Fibroblast of upper back skin (primary cell): ENCODE measurements around the gene LYPLA2.
A peak's percentile ranks its signal among the peaks of the same experiment; 100 is the strongest.

Experiments used
- DNase-seq: peaks from one replicate; pipeline ENCODE4 v3.0.0-alpha.2; 2013

The LYPLA2 gene

GRCh38 chr1:23790696-23791515, at the start of gene LYPLA2:
LYPLA2 (plus strand) TSS chr1:23791145; CDS start chr1:23792683, 1,538 bp downstream.
- DNase-seq = peak; percentile 90

GRCh38 chr1:23741609-23742008, 49.3 kb upstream of the LYPLA2 start:
- no peak for DNase-seq

- DNase-seq = peak; percentile 12
These were observed 48.2 kb upstream of the LYPLA2 start for GRCh38 chr1:23742670-23743286.

GRCh38 chr1:23743287-23744152, 47.4 kb upstream of the LYPLA2 start, which contains the start of gene ELOA:
ELOA (plus strand) TSS chr1:23743471; CDS start chr1:23743504, 33 bp downstream.
- peak; percentile 58 for DNase-seq

- peak; percentile 40 for DNase-seq
These were observed 45.4 kb upstream of the LYPLA2 start for GRCh38 chr1:23745515-23745914.

GRCh38 chr1:23748016-23748415, 42.9 kb upstream of the LYPLA2 start:
- no peak for DNase-seq

- DNase-seq = peak; percentile 43
These were observed 39.7 kb upstream of the LYPLA2 start for GRCh38 chr1:23751050-23751814.

GRCh38 chr1:23751815-23752200, 39.1 kb upstream of the LYPLA2 start:
- no peak for DNase-seq

- no peak for DNase-seq
These were observed 38.0 kb upstream of the LYPLA2 start for GRCh38 chr1:23752909-23753308.

GRCh38 chr1:23756676-23757075, 34.3 kb upstream of the LYPLA2 start:
- peak; percentile 17 for DNase-seq

GRCh38 chr1:23757812-23758211, 33.1 kb upstream of the LYPLA2 start:
- DNase-seq = no peak

- no peak for DNase-seq
These were observed 31.7 kb upstream of the LYPLA2 start for GRCh38 chr1:23759277-23759676.

- DNase-seq = no peak
These were observed 27.8 kb upstream of the LYPLA2 start for GRCh38 chr1:23763041-23763577.

GRCh38 chr1:23768733-23769132, 22.2 kb upstream of the LYPLA2 start:
- no peak for DNase-seq

- DNase-seq = peak; percentile 73
These were observed 18.7 kb upstream of the LYPLA2 start for GRCh38 chr1:23772049-23772853.

- no peak for DNase-seq
These were observed 18.1 kb upstream of the LYPLA2 start for GRCh38 chr1:23772854-23773242.

GRCh38 chr1:23774174-23774880, 16.6 kb upstream of the LYPLA2 start:
- no peak for DNase-seq

- no peak for DNase-seq
These were observed 14.7 kb upstream of the LYPLA2 start for GRCh38 chr1:23776217-23776616.

- peak; percentile 77 for DNase-seq
These were observed 12.7 kb upstream of the LYPLA2 start, which contains the start of gene PITHD1 for GRCh38 chr1:23777979-23778814. PITHD1 (plus strand) TSS chr1:23778418; CDS start chr1:23778516, 98 bp downstream.
